ENCODE measurements around the gene ANP32E.
"Not testable (repeated sequence)": the region's sequence is repeated elsewhere in the genome, so short reads cannot be mapped to it uniquely, and the experiment has no call there.

DNA sequence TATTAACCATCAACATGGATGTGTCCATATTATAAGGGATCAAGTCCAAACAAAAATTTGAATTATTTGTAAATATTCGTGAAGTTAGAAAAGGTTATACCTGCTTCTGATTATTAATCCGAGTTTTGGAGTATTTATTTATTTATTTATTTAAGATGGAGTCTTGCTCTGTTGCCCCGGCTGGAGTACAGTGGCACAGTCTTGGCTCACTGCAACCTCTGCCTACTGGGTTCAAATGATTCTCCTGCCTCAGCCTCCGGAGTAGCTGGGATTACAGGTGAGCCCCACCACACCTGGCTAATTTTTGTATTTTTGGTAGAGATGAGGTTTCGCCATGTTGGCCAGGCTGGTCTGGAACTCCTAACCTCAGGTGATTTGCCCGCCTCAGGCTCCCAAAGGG, 20.1 kb downstream of the ANP32E start:
- TF ChIP-seq, protein P1, sequence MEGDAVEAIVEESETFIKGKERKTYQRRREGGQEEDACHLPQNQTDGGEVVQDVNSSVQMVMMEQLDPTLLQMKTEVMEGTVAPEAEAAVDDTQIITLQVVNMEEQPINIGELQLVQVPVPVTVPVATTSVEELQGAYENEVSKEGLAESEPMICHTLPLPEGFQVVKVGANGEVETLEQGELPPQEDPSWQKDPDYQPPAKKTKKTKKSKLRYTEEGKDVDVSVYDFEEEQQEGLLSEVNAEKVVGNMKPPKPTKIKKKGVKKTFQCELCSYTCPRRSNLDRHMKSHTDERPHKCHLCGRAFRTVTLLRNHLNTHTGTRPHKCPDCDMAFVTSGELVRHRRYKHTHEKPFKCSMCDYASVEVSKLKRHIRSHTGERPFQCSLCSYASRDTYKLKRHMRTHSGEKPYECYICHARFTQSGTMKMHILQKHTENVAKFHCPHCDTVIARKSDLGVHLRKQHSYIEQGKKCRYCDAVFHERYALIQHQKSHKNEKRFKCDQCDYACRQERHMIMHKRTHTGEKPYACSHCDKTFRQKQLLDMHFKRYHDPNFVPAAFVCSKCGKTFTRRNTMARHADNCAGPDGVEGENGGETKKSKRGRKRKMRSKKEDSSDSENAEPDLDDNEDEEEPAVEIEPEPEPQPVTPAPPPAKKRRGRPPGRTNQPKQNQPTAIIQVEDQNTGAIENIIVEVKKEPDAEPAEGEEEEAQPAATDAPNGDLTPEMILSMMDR (IDR thresholded peaks at IDR 0.05 in 2 of 3, conservative IDR thresholded peaks at IDR 0.05 in 1 of 3; ENCODE audit: borderline replicate concordance in 1 of 3, insufficient read depth in 1 of 3, low read depth in 2 of 3, low read length in 2 of 3) = not testable (repeated sequence)
- not testable (repeated sequence) for TF ChIP-seq SP1 (IDR thresholded peaks at IDR 0.05; ENCODE audit: low read depth); FOSL1 (IDR thresholded peaks at IDR 0.05; ENCODE audit: low read depth); POLR2AphosphoS5 (IDR thresholded peaks at IDR 0.05; ENCODE audit: low read depth, low read length); CBX3 (IDR thresholded peaks at IDR 0.05; ENCODE audit: low read depth); CEBPB (IDR thresholded peaks at IDR 0.05; ENCODE audit: low read depth)
